Hepatocyte (in vitro differentiated cells): ENCODE measurements around the gene STAU1. TPM values are rescaled to one million over a fixed set of nuclear protein-coding genes. Genes with fewer than 3 reads are reported as not detected.

Source experiments
- DNase-seq: peaks from one replicate; pipeline ENCODE4 v3.0.0-alpha.2; 2016; ENCODE audit warnings: low spot score
- H2AFZ ChIP-seq: fragments of 200-600 bp; sonication (generic); 2 replicates; pipeline ENCODE4 v1.6.0; 2016; ENCODE audit warnings: antibody characterized with exemption, mild to moderate bottlenecking
- H3K27ac ChIP-seq: fragments of 200-600 bp; sonication (generic); 2 replicates; pipeline ENCODE4 v1.5.1; 2016; ENCODE audit warnings: mild to moderate bottlenecking
- H3K27me3 ChIP-seq: fragments of 200-600 bp; sonication (generic); 2 replicates; pipeline ENCODE4 v1.6.1; 2016
- H3K36me3 ChIP-seq: fragments of 200-600 bp; sonication (generic); replicated peaks from 2 replicates; pipeline ENCODE4 v1.5.1; 2016; ENCODE audit warnings: low read depth; ENCODE audit not compliant: insufficient read depth
- H3K4me1 ChIP-seq: fragments of 200-600 bp; sonication (generic); 2 replicates; pipeline ENCODE4 v1.5.1; 2016; ENCODE audit warnings: mild to moderate bottlenecking, moderate library complexity; ENCODE audit not compliant: insufficient read depth
- H3K4me2 ChIP-seq: fragments of 200-600 bp; sonication (generic); 2 replicates; pipeline ENCODE4 v1.6.0; 2016
- H3K4me3 ChIP-seq: fragments of 200-600 bp; sonication (generic); 2 replicates; pipeline ENCODE4 v1.5.1; 2016; ENCODE audit warnings: mild to moderate bottlenecking
- H3K79me2 ChIP-seq: fragments of 200-600 bp; sonication (generic); 2 replicates; pipeline ENCODE4 v1.6.0; 2017; ENCODE audit warnings: mild to moderate bottlenecking
- H3K9me2 ChIP-seq: fragments of 200-600 bp; sonication (generic); replicated peaks from 2 replicates; pipeline ENCODE4 v1.6.0; 2017; ENCODE audit warnings: mild to moderate bottlenecking; ENCODE audit not compliant: insufficient read depth
- H3K9me3 ChIP-seq: fragments of 200-600 bp; sonication (generic); 2 replicates; pipeline ENCODE4 v1.5.1; 2016; ENCODE audit warnings: low read depth, mild to moderate bottlenecking
- H4K20me1 ChIP-seq: fragments of 200-600 bp; sonication (generic); 2 replicates; pipeline ENCODE4 v1.6.0; 2016; ENCODE audit warnings: mild to moderate bottlenecking; ENCODE audit not compliant: insufficient read depth, poor library complexity, severe bottlenecking
- CTCF ChIP-seq: fragments of 200-600 bp; sonication (generic); IDR thresholded peaks from 2 replicates; pipeline ENCODE4 v1.5.1; 2016; ENCODE audit warnings: antibody characterized with exemption, mild to moderate bottlenecking; ENCODE audit not compliant: poor library complexity
- EZH2 ChIP-seq: fragments of 200-600 bp; sonication (generic); IDR thresholded peaks from 2 replicates; pipeline ENCODE4 v1.6.1; 2016; ENCODE audit warnings: antibody characterized with exemption, mild to moderate bottlenecking, borderline replicate concordance
- EZH2phosphoT487 ChIP-seq: fragments of 200-600 bp; sonication (generic); IDR thresholded peaks from one replicate; pipeline ENCODE4 v1.6.1; 2018; ENCODE audit warnings: antibody characterized with exemption, mild to moderate bottlenecking, low read depth, moderate library complexity; ENCODE audit not compliant: unreplicated experiment, severe bottlenecking
- WGBS: methylation state at CpG from one replicate; pipeline ENCODE4 v1.1.6; 2016; ENCODE audit warnings: low lambda C conversion rate; ENCODE audit errors: missing lambda C conversion rate; 5-methylcytosine and 5-hydroxymethylcytosine counted together
- polyA plus RNA-seq: library from polyadenylated mRNA; unstranded; fragments of >200 nt; fragmentation: Nextera tagmentation; extraction: Ambion mirVana; gene quantifications from 2 replicates; pipeline ENCODE4 v1.2.1, GENCODE V29; 2016
- total RNA-seq: library from RNA; depleted of rRNA; stranded (reverse); fragments of >200 nt; gene quantifications from 2 replicates; pipeline ENCODE4 v1.2.3, GENCODE V29; 2014

The STAU1 gene
- total and polyA plus RNA-seq, 2 experiments from 2014 or later, result 72.9 to 84.5 TPM

GRCh38 chr20:49216991-49217578 lies 29.0 kb upstream of the STAU1 start:
- no peaks in the 10 kb centered on the region for H3K9me2 ChIP-seq
- TF ChIP-seq EZH2 (no peak), CTCF (peak; percentile 93)
- H3K27ac ChIP-seq, result no peak overlapping the region
- DNase-seq, result peak; percentile 97
- WGBS, result 22% methylated on average over 11 of the region's 11 CpGs
- H3K4me2 ChIP-seq, result peak overlapping the region; percentile 68
- H3K9me3 ChIP-seq, result no peaks in the 10 kb centered on the region
- no peaks in the 10 kb centered on the region for H3K36me3 ChIP-seq
- H2AFZ ChIP-seq, result peak overlapping the region; percentile 28
- no peaks in the 10 kb centered on the region for H3K27me3 ChIP-seq
- H3K79me2 ChIP-seq, result peaks cover 22% of the 10 kb centered on the region
- no peak overlapping the region for H3K4me3 ChIP-seq
- H3K4me1 ChIP-seq, result no peaks in the 10 kb centered on the region
- no peaks in the 10 kb centered on the region for H4K20me1 ChIP-seq

- Histone ChIP-seq H4K20me1 (no peaks in the 10 kb centered on the region), H3K4me1 (no peaks in the 10 kb centered on the region), H3K36me3 (no peaks in the 10 kb centered on the region), H3K9me2 (no peaks in the 10 kb centered on the region), H2AFZ (no peak overlapping the region), H3K27ac (no peak overlapping the region), H3K4me2 (no peak overlapping the region), H3K27me3 (no peaks in the 10 kb centered on the region), H3K9me3 (no peaks in the 10 kb centered on the region), H3K4me3 (no peak overlapping the region), H3K79me2 (peaks cover 10% of the 10 kb centered on the region)
- 84% methylated on average over 3 of the region's 3 CpGs for WGBS
- DNase-seq, result no peak
- TF ChIP-seq EZH2 (no peak), EZH2phosphoT487 (no peak), CTCF (no peak)
Measured at GRCh38 chr20:49215232-49215631, 27.1 kb upstream of the STAU1 start.

GRCh38 chr20:49214571-49214970 lies 26.4 kb upstream of the STAU1 start:
- no peaks in the 10 kb centered on the region for H3K9me3 ChIP-seq
- no peaks in the 10 kb centered on the region for H3K9me2 ChIP-seq
- H3K27me3 ChIP-seq, result no peaks in the 10 kb centered on the region
- H3K79me2 ChIP-seq, result peaks cover 3% of the 10 kb centered on the region
- TF ChIP-seq EZH2 (no peak), EZH2phosphoT487 (no peak), CTCF (no peak)
- DNase-seq, result no peak
- no peak overlapping the region for H3K4me3 ChIP-seq
- no peak overlapping the region for H2AFZ ChIP-seq
- H3K36me3 ChIP-seq, result no peaks in the 10 kb centered on the region
- H3K27ac ChIP-seq, result no peak overlapping the region
- H4K20me1 ChIP-seq, result no peaks in the 10 kb centered on the region
- no peak overlapping the region for H3K4me2 ChIP-seq
- no peaks in the 10 kb centered on the region for H3K4me1 ChIP-seq

GRCh38 chr20:49210757-49211110 lies 22.6 kb upstream of the STAU1 start:
- H3K4me3 ChIP-seq, result no peak overlapping the region
- TF ChIP-seq EZH2phosphoT487 (no peak), CTCF (no peak), EZH2 (no peak)
- H2AFZ ChIP-seq, result no peak overlapping the region
- no peak overlapping the region for H3K27ac ChIP-seq
- no peaks in the 10 kb centered on the region for H3K4me1 ChIP-seq
- H3K9me2 ChIP-seq, result no peaks in the 10 kb centered on the region
- no peaks in the 10 kb centered on the region for H3K79me2 ChIP-seq
- H3K27me3 ChIP-seq, result no peaks in the 10 kb centered on the region
- H4K20me1 ChIP-seq, result no peaks in the 10 kb centered on the region
- H3K36me3 ChIP-seq, result no peaks in the 10 kb centered on the region
- DNase-seq, result no peak
- 82% methylated on average over 1 of the region's 1 CpG for WGBS
- H3K4me2 ChIP-seq, result no peak overlapping the region
- H3K9me3 ChIP-seq, result no peaks in the 10 kb centered on the region
